ENCODE measurements around the gene ERBIN.
"Not testable (repeated sequence)": the region's sequence is repeated elsewhere in the genome, so short reads cannot be mapped to it uniquely, and the experiment has no call there.

ERBIN gene

GRCh38 chr5:65967288-65968066, 41.1 kb downstream of the ERBIN start:
- no peak for DNase-seq

GRCh38 chr5:65969539-65970393, 43.4 kb downstream of the ERBIN start:
- DNase-seq = no peak

GRCh38 chr5:65970481-65971367, 44.3 kb downstream of the ERBIN start:
- DNase-seq = no peak

DNA sequence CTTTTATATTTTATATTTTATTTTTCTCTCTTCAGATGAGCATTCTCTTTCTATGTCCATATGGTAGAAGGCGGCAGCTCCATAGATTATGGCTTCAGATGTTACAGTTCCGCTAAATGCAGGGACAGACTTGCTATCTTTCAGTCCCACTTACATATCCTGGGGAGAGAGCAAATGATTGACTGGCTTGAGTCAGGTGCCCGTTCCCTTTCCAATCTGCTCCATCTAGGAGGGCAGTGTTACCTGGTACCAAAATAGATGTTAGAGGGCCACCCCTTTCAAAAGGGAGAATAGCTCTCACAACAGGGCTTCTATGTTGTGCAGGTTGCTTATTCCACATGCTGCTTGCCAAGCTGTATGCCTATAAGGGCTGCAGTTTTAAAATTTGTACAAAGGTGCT, 45.3 kb downstream of the ERBIN start:
- no peak for DNase-seq

GRCh38 chr5:65972896-65973295, 46.5 kb downstream of the ERBIN start:
- DNase-seq = not testable (repeated sequence)

DNA sequence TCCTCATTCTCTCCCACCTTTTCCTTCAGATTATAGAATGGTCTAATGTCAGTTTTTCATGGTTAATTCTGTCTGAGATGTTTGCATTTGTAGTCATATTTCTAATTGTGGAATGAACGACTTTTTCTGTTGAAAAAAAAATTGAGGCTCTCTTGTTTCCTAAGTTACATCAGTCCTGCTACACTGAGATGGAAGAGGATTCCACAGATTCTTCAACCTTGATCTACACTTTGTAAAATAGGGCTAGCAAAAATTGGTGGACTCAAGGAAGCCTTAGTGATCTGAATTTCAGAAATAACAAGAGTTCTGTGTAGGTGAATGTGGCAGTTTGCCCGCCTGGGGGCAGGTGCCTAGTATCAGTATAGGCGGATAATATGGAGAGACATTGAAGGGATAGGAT, 51.9 kb downstream of the ERBIN start:
- DNase-seq = no peak

GRCh38 chr5:65981548-65981947, 55.2 kb downstream of the ERBIN start:
- no peak for DNase-seq

GRCh38 chr5:65981969-65982619, 55.7 kb downstream of the ERBIN start:
- no peak for DNase-seq

DNA sequence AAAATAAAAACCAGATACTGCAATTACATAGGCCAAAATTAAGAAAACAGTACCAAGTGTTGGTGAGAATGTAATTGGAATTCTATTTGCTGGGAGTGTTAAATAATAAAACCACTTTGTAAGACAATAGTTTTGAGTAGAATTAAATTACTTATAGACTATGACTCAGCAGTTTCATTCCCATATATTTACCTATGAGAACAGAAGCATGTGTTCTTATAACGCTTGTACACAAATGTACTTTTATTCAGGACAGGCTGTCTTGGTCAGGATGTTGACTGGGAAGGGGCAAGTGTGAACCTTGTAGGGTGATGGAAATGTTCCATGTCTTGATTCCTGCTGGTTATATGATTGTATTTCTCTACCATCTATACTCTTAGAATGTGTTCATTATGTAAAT, 56.3 kb downstream of the ERBIN start:
- DNase-seq = no peak

DNA sequence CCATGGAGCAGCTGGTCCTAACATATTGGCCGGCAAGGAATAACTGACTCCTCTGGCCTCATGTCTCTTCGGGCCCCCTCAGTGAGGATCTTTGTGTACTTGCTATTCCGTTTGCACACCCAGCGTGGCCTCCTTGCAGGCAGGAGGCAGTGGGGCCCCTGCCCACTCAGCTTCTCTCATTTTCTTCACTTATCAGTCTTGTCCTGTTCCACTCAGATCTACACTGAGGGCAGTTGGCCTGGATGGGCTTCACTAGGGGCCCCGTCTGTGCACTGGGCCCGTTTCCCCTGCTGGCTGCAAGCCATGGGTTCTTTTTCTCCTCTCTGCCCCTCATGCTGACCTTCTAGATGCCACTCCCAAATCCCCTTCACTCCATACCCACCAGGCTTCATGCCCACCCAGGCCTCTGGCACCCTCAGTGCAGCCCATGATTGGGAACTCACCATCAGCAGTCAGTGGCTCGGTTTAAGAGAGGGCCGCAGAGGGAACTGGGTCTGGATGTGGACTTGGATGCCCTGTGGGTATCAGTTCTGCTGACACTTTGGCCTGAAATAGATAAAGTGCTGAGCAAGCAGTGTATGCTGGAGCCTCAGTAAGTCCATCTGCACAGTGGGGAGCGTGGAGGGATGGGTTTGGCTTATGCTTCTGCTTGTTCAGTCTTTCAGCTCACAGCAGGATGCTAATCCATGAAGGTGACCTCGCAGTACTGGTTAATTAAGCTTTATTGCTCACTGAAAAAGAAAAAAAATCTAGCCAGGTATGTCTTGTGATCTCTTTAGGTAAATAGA, 57.9 kb downstream of the ERBIN start:
- no peak for DNase-seq

GRCh38 chr5:65986050-65986451, 59.7 kb downstream of the ERBIN start:
- DNase-seq = no peak

DNA sequence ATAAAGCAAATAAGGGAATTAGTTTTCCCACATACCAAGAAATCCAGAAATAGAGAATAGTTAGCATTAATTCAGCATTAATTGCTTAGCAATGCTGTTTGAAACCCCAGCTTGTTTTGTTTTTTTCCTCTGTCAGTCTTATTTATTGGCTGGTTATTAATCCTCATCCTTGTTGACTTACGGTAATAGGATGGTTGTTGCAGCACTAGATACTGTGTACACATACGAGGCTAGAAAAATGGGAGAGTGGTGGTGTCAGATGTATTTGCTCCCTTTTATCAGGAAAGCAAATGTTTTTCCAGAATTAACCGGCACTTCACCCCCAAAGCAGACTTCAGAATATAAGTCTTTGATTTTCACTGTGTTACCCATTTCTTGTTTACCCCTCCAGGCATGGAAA, 60.4 kb downstream of the ERBIN start:
- DNase-seq = no peak

DNA sequence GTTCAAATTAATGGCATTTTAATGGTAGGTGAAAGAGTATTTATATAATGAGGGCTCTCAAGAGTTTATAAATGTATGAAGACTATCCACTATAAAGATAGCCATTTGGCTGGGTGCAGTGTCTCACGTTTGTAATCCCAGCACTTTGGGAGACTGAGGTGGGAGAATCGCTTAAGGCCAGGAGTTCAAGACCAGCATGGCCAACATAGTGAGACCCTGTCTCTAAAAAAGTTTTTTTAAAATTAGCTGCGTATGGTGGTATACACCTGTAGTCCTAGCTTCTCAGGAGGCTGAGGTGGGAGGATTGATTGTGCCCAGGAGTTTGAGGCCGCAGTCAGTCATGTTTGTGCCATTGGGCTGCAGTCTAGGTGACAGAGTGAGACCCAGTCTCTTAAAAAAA, 61.6 kb downstream of the ERBIN start:
- DNase-seq = no peak

DNA sequence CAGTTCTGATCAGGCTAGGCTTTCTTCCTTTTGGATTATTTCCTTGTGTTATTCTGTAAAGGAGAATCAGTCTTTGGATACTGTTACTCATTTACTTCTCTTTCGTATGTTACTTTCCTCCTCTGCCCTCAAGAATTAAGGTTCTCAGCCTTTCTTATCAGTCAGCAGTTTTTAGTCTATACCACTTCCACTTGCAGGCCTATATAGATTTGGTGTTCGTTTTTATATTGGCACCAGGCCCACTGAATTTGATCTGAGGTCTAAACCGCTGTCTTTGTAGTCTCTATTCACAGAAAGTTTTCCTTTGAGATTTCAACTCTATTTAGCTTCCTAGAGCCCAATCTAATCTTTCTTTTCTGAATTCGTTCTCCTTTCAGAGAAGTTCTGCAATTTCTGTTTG, 62.8 kb downstream of the ERBIN start:
- no peak for DNase-seq

- no peak for DNase-seq
Observed at GRCh38 chr5:65992630-65993029, 66.3 kb downstream of the ERBIN start.

DNA sequence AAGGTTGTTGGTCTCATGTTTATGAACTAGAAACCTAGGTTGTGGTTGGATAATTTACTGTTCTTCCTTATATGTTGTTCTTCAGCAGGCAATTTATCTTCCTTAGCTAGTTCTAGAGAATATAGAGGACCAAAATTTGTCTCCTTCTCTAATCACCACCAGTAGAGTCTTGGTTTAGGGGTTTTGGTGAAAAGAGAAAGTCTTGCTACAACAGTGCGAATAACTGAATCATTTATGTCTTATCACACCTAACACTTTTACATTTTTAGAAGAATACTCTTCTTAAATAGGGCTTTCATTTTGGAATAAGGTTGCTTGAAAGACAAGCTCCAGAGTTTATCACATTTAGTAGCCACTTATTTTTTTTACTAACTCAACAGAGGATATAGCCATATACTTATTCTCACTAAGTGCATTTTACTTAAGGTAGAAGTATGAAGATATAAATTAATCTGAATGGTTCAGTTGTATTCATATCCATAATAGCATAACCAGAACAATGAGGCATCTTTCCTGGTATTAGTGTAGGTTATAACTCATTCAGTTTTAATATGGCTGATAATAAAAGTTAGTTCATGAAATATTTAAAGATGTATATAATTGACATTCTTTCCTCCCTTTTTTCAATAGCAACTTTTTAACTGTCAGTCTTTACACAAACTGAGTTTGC, 67.9 kb downstream of the ERBIN start:
- DNase-seq = no peak

DNA sequence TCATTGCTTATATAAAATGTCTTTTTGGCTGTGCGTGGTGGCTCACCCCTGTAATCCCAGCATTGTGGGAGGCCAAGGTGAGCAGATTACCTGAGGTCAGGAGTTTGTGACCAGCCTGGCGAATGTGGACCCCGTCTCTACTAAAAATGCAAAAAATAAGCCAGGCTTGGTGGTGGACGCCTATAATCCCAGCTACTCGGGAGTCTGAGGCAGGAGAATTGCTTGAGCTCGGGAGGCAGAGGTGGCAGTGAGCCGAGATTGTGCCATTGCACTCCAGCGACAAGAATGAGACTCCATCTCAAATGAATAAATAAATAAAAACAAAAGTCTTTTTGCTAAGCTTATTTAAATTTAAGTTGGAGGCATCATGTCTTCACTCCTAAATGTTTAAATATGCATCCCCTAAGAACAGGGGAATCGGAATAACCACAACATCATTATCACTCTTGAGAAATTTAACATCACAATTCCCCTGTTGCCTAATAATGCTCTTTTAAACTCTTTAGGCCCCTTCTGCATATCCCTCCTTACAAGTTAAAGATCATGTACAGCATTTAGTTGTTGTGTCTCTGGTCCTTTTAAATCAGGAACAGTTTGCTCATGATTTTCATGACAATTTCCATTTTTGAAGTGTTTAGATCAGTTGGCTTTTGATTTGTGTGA, 72.8 kb downstream of the ERBIN start:
- no peak for DNase-seq

DNA sequence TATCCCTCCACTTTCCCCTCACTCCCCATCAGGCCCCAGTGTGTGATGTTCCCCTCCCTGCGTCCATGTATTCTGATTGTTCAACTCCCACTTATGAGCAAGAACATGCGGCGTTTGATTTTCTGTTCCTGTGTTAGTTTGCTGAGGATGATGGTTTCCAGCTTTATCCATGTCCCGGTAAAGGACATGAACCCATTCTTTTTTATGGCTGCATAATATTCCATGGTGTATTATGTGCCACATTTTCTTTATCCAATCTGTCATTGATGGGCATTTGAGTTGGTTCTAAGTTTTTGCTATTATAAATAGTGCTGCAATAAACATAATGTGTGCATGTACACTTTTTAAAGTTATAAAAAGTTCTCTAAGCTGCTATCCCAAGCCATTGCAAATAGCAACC, 75.6 kb downstream of the ERBIN start:
- DNase-seq = no peak

GRCh38 chr5:66002415-66002814, 76.0 kb downstream of the ERBIN start:
- DNase-seq = no peak

- no peak for DNase-seq
Observed at GRCh38 chr5:66004216-66004615, 77.8 kb downstream of the ERBIN start.

DNA sequence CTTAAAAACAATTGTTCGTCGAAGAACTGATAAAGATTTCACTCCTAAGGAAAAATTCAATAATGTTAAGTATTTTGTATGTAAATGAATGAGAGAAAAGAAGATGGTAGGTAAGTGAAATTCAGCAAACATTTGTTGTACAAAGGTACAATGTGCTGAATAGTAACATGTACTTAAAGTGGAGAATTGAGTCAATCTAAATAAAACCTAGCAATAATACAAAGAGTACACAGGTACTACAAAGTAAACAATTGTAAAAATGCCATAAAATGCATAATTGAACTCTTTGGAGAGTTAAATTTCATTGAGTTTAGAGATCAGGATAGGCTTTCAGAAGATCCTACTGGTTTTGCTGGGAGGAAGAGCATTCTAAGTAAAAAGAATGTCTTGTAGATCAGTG, 82.9 kb downstream of the ERBIN start:
- DNase-seq = no peak

Data from activated CD4-positive, alpha-beta T cell treated with anti-CD3 and anti-CD28 coated beads, Interleukin-2, amount 50 U/mL, for 1 hour (primary cell).